Measurements from ENCODE around the gene MACROD2. TPM values are rescaled to one million over a fixed set of nuclear protein-coding genes. Genes with fewer than 3 reads are reported as not detected.

MACROD2 gene
- total RNA-seq, 1 donor from 2014 or later = 78.2 TPM

DNA sequence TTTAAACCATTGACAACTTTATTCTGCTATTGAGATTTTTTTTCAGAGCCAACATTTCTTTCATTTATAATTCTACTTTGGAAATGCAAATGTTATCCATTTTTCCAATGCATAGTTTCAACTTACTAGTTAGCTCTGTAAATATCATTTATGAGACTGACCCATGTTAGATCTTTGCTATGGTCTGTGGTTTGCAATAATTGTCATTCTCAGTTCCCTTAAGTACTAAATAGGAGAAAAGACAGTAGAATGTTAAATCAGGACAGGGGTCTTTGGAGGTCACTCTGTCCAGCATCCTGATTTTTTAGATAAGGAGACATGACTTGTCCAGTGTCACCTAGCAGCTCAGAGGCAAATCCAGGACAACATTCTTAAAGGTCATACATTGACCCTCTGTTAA lies 864.3 kb downstream of the MACROD2 start:
- Histone ChIP-seq H3K9me3 (no peaks in the 10 kb centered on the region), H3K4me1 (no peaks in the 10 kb centered on the region), H3K27me3 (no peaks in the 10 kb centered on the region), H3K4me3 (no peak overlapping the region), H3K36me3 (no peaks in the 10 kb centered on the region), H3K27ac (no peak overlapping the region)
- DNase-seq (no peak), ATAC-seq (no peak)
- no peak for TF ChIP-seq CTCF (IDR thresholded peaks at IDR 0.05)
- intact Hi-C loops (cut with DNase I) = no loop called here

DNA sequence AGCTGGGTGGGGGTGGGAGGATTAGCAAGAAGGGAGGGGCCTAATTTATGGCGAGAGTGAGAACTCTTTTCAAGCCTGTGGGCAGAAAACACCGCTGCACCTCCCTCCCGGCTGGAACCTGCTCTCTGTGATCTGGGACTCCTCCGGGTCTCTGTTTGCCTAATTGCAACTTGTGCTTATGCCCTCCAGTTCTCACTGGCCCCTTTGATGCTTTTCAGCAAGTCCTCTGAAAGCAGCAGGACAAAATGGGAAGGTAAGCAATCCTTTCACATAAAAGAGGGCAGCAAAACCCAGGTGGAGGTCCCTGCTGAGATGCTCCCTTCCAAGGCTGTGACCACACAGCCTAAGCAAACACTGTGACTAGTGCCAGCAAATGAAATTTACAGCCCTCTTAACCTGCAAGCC lies 865.1 kb downstream of the MACROD2 start:
- TF ChIP-seq CTCF (IDR thresholded peaks at IDR 0.05) = no peak
- Histone ChIP-seq H3K27ac (no peak overlapping the region), H3K9me3 (no peaks in the 10 kb centered on the region), H3K4me3 (no peak overlapping the region), H3K36me3 (no peaks in the 10 kb centered on the region), H3K4me1 (no peaks in the 10 kb centered on the region), H3K27me3 (no peaks in the 10 kb centered on the region)
- DNase-seq (no peak), ATAC-seq (peak; percentile 48)
- intact Hi-C loops (cut with DNase I) = no loop called here

DNA sequence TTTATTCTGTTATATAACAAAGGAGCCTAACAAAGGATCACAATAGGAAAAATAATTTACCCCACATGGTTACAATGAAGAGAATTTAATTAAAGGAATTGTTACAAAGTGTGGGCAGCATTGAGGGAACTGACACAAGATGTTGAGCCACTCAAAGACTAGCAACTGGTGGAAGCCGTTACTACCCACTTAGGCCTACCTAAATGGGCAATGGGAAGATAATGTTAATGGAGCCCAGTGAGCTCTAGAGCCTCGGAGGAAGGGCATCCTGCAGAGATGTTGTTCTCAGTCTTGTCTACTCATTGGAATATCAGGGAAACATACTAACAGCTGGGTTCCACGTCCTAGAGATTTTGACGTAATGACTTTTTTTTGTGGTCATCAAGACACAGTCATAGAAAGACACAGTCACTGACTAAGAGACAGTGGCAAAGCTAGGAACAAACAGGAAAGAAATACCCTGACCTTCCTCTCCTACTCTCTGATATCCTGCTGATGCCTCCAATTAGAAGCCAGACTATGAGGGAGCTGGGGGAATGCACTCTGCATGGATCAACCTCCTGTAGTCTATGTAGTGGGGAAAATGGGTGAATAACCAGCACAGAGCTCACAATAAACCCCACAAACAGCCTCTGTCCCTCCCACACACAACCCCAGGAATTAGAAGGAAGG lies 865.8 kb downstream of the MACROD2 start:
- ATAC-seq (no peak), DNase-seq (no peak)
- no peak for TF ChIP-seq CTCF (IDR thresholded peaks at IDR 0.05)
- H3K36me3 ChIP-seq = no peaks in the 10 kb centered on the region
- H3K27ac ChIP-seq = no peak overlapping the region
- no peaks in the 10 kb centered on the region for H3K4me1 ChIP-seq
- intact Hi-C loops (cut with DNase I) = no loop called here
- no peaks in the 10 kb centered on the region for H3K27me3 ChIP-seq
- no peaks in the 10 kb centered on the region for H3K9me3 ChIP-seq
- H3K4me3 ChIP-seq = no peak overlapping the region

- Histone ChIP-seq H3K27me3 (no peaks in the 10 kb centered on the region), H3K36me3 (no peaks in the 10 kb centered on the region), H3K9me3 (no peaks in the 10 kb centered on the region), H3K4me1 (no peaks in the 10 kb centered on the region), H3K27ac (no peak overlapping the region), H3K4me3 (no peak overlapping the region)
- no peak for DNase-seq
- no peak for TF ChIP-seq CTCF (IDR thresholded peaks at IDR 0.05)
- no peak for ATAC-seq
- intact Hi-C loops (cut with DNase I) = no loop called here
These were observed 869.9 kb downstream of the MACROD2 start for GRCh38 chr20:14865169-14865568.

GRCh38 chr20:14865731-14866130 lies 870.4 kb downstream of the MACROD2 start:
- Histone ChIP-seq H3K9me3 (no peaks in the 10 kb centered on the region), H3K36me3 (no peaks in the 10 kb centered on the region), H3K27me3 (no peaks in the 10 kb centered on the region), H3K4me1 (no peaks in the 10 kb centered on the region), H3K27ac (no peak overlapping the region), H3K4me3 (no peak overlapping the region)
- ATAC-seq (no peak), DNase-seq (no peak)
- no peak for TF ChIP-seq CTCF (IDR thresholded peaks at IDR 0.05)
- intact Hi-C loops (cut with DNase I) = no loop called here

All from upper lobe of right lung (tissue), 1 donor.